Dermis blood vessel endothelial cell (primary cell): ENCODE data around the gene IMPA2. TPM values are rescaled to one million over a fixed set of nuclear protein-coding genes. Genes with fewer than 3 reads are reported as not detected.

ENCODE experiments used
- DNase-seq: peaks from one replicate; pipeline ENCODE4 v3.0.0; 2010
- total RNA-seq: library from RNA; depleted of rRNA; stranded (reverse); fragments of >200 nt; gene quantifications from 2 replicates; pipeline ENCODE4 v1.2.3, GENCODE V29; 2014

IMPA2 gene
- total RNA-seq, 1 donor from 2014 or later, result 7.5 TPM

DNA sequence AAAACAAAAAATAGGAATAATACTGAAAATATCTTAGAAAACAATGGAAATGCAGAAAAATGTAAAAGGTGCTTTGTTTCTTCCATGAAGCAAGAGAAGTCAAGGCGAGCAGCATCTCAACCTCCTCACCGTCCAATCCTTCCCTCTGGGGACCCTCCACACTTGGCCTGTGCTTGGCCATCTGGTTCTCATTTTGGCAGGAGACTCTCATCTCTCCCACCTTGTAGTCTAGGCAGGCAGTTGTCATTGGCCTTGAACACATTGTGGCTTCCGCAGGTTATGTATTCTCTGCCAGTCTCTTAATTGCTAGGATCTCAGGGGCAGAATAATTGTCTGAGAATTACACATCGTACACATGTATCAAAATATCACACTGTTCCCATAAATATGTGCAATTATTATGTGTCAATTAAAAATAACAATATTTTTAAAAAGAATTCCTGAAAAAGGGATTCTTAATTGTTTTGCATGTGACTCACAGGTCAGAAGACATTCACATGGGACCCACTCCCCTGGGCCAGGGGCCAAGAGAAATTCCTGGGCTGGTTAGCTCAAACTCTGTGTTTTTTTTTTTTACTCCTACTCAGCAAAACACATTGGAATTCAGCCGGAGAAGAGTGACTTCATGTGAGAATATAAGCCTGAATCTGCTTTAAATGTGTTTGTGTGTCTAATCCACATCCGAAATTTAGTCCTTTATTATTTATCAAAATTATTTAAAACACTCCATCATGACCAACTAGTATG lies 98.4 kb downstream of the IMPA2 start:
- peak; percentile 88 for DNase-seq

Other genes starting within 250 kb of the IMPA2 start
- gene CHMP1B, start 130.1 kb upstream of the IMPA2 start, total RNA-seq, result 71.8 and 89.3 TPM in 2 replicates
- gene MPPE1, start 73.2 kb upstream of the IMPA2 start, total RNA-seq, result 14.6 and 15.6 TPM in 2 replicates
- gene ANKRD62, start 112.3 kb downstream of the IMPA2 start, total RNA-seq, result not detected in 2 replicates